Stimulated activated CD8-positive, alpha-beta memory T cell treated with anti-CD3 and anti-CD28 coated beads, Interleukin-7, amount 100 ng/mL, for 24 hours (primary cell): Measurements from ENCODE around the gene EN2.

Source experiments
- DNase-seq: peaks from one replicate; pipeline ENCODE4 v3.0.0-alpha.2; 2020; ENCODE audit warnings: low read depth

Gene EN2

DNA sequence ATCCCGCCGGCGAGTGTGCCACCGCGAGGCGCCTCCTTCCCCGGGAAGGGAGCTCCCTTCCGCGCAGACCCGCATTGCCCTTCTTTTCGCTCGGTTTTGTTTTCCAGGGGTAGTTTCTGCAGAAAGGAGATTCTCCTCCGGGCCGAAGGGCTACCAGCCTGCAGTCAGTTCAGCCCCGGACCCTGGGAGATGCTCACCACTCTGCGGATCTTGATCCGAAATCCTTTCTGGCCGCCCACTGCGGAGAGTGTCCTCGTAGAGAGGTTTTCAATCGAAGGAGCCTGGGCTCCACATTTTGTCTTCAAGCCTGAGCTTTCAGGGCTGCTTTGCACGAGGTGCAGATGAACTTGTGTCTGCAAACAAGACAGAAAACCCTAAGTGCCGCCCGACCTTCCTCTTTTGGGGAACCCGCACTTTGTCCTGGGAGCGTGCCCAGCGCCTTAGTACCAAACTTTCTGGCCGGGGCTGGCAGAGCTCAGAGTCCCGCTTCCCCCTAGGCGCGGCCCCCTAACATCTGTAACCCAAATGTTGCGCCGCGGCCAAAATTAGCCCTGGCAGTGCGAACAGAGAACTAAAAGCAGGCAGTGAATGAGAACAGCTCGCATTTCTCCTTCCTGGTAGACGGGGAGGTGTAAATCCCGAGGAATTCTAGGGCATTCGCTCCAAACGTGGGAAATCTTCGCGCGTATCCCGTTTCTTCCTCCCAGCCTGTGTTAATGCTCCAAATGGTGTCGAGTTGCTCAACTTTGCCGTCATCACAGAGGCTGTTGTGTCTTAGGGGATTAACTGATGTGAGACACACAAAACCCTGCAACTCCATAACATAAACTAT, 6.7 kb upstream of the EN2 start:
- no peak for DNase-seq

DNA sequence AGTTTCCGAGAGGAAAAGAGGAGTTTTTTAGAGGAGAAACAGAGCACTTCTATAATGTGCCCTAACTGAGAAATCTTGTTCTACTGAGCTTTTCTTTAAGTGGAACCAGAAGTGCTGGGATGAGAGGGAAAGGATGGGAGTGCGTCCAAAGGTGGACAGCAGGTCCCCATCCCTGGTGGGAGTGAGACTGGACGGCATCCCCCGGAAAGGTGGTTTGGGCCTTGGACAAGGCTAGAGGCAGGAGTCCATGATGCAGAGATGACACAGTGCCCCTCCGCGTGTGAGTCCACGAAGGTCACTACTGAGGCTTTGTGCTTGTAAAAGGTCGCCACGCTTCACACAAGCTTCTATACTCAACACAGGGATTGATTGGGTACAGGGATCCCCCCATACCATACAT, 6.1 kb upstream of the EN2 start:
- DNase-seq, result no peak

DNA sequence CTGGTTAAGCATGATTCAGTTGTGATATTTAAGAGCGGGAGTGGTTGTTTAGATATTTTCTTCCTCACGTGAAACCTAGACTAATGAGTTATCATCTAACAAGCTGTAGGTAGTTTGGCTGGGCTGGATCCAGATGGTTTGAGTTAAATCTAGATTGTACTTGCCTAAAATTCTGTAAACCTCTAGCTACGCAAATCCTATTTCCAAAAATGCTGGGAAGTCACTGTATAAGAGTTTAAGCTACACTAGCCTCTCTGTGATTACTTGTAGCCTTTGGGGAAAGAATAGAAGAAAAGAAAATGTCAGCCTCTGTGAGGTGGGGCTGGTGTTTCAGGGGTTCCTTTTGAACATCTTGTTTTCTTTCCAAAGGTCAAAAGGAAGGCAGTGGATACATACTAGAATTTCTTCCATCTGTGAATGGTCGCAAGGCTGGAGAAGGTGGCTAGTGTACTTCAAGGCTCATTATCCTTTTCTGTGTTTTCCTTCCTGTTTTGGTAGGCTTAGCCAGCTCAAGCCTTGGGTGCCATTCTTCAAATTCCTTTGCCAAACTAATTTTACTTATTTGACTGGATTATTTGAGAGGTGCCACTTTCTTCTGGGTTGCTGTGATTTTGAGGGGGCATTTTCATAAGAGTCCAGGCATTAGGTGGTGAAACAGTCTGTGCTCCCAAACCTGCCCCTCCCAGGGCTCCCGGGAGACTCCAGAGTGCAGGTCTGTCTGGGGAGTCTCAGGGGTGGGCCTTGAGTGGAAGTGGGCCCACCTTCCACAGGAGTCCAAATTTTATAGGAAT, 5.2 kb upstream of the EN2 start:
- DNase-seq, result no peak

DNA sequence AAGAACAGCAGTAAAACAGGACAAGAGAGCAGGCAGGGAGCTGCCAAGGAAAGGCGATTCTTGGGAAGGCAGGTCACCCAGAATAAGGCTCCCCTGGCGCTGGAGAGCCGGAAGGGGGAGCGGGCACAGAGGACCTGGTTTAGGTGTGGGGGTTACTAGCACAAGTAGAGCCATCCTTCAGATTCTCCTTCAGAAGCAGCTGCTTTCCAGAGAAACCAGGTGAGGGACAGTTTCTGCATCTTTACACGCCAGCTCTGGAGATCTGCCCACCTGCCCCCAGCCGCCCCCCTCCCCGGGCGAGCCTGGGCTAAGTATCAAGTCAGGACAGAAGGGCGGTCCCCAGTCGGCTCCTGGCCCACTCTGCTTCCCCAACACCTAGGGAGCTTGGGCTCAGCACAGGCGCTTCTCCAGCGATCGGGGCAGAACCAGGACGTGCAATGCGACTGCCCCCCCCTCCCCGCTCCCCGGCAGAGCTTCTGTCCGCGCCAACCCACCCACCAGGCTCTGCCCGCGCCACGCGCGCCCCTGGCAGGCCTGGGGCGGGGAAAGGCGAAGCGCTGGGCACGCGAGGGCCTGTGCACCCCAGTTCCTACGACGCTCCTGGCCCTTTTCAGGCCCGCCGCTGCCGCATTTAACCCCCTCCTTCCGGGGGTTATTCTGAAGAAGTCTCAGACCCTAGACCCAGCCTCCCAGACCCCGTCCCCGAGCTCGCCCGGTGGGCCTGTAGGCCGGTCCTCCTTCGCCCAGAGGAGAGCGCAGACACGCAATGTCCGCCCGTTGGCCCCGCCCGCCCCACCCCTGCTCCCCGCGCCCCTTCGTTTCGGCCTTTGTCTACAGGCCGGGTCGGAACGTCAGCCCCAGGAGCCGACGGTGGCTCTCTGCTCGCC, 4.4 kb upstream of the EN2 start:
- DNase-seq, result no peak

DNA sequence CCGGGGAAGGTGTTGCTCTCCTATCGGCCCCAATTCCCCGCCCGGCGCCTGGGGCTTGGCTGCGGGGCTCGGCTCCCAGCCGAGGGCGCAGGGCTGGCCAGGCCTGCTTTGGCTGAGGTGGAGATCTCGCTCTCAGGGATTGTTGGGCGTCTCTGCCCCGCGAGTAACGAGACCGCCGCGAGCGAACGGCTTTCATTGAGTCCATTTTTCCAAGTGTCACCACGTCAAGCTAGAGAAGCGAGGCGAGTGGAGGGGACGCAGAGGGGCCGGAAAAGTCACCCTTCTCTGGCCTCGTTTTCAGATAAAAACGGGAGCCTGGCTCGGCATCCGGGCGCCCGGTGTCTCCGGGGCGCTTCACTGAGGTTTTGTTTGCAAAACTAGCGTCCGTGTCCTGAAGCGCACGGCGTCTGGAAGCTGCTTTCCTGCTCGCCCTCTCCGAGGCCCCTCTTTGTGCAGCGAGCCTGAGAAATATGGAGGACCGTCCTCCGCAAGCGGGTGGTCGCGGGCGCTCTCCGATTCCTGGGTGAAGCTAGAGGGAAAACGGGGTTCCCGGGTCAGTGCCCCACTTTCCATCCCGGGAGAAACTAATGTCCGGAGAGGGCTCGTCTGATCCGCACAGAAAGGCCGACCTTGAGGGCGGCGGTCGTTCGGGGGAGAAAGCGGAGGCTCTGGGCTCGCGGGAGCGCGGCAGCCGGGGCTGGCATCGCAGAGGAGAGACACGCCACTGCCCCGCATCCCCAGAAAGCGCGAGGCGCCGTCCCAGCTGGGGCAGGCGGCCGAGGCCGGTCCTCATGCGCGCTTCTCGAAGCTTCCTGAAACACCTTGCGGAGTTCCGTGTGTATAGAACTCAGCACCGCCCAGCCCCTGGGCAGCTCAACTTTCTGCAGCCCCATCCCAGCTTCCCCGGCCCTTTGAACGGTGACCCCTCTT, 3.5 kb upstream of the EN2 start:
- no peak for DNase-seq

DNA sequence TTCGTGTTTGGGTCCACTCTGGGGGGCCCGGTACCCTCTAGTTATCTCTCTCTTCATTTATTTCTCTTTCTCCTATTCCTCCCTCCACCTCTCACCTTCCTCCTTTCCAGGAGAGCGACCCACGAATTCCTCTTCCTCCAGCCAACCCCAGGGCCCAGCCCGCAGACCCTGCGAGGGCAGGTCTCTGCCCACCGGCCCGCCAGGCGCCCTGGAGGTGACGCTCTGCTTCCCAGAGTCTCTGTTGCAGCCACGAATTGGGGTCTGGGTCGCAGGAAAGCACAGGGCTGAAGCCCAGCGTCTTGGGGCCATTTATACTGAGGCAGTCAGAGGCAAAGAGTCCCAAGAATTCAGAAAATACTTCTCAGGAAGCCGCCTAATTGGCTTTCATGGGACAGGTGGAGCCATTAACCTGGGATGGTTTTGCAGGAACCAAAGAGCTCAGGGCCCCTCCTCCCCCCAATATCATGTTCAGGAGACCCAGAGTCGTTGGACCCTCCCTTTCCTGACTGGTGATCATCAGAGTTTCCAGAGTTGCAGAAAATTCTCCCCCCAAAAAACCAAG, 2.7 kb upstream of the EN2 start:
- no peak for DNase-seq

DNA sequence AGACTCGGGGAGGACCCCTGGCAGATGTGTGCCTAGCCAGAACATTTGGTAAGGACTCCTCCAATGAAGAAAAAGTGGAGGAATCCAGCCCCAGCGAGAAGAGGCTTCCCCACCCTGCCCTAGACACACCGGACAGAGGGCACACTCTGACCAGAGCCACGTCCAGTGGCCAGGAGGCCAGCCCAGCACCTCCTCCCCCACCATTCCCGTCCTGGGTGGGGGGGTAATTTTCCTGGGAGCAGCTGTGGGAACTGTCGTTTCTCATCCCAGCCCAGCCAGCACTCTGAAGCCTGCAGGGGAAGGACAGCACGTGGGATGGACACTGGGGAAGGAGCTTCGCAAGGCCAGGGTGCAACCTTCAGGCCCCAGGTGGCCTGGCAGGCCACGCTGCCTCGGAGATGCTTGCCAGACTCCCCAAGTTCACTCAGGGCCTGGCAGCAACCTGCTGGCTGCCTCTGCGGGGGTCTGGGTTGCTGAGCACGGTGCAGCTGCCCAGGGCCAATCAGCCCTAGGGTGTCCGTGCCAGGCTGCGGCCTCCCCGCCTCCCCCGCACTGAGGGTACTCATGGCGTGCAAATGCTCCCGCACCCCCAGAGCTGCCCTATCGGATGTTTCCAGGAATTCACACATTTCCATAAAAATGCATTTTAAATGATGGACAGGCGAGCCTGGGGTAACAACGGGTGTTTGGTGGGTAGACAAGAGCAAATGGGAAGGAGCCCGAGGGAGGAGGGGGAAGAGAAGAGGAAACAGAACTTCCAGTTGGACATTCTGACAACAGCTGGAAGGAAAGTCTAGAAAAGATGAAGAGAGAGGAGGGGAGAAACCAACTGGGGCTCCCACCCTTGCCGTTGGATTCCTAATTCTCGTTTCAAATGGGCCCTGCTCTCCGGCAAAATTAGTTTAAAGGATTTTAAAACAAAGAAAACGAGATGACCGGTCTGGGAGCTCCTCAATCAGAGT, 1.9 kb upstream of the EN2 start:
- no peak for DNase-seq

DNA sequence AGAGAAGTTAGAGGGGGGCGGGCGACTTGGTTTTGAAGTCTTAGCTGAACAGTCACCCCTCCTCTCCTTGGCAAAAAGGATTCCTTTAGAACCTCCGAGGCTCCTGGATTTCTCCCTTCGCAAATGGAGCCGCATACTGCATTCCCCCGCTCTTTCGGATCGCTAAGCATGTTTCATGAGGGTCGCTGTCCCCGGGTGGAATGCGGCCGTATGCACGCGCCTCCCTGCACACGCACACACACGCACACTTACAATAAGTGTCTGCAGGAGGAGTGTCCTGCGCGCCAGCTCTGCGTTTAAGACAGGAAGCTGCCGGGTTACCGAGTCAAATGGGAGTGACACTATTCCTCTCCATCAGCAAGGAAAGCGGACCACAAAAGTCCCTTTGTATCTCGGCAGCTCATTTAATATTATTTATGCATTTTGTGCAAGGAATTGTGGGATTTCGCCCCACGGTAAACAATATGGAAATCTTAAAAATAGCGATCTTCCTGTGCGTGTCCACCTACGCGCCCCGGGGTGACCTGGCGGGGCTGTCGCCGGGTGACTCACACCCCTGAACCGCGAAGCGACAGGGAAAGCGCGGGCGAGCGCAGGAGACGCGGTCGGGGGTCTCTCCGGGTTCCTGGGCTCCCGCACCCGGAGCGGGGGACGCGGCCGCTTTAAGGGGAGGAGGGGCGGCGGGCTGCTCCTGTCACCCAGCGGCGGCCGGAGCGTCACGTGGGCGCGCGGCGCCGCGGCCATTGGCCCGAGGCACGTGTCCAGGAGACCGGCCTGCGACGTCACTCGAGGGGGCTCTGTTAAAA, 988 bp upstream of the EN2 start:
- DNase-seq, result no peak

DNA sequence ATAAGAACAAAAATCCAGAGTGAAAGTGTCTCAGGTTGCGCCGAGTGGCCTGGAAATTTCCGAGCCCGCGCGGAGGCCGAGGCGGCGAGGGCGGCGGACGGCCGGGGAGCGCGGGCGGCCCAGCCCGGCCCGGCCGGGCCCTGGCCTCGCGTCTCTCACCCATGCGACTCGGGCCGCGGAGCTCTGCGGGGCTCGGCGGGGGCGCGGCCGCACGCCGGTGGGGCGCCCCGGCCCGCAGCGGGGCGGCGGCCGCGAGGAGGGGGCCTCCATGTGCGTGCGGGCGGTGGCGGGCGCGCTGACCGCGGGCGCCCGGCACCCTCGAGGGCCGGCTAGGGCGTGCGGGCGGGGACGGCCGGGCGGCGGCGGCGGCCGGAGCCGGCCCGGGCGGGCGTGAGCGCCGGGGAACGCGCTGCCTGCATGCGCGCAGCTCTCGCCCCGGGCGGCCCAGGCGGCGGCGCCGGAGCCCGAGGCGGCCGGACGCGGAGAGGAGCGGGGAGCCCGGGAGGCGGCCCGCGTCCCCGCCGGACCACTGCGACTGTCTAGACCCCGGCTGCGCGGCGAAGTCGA, 302 bp upstream of the EN2 start:
- no peak for DNase-seq

DNA sequence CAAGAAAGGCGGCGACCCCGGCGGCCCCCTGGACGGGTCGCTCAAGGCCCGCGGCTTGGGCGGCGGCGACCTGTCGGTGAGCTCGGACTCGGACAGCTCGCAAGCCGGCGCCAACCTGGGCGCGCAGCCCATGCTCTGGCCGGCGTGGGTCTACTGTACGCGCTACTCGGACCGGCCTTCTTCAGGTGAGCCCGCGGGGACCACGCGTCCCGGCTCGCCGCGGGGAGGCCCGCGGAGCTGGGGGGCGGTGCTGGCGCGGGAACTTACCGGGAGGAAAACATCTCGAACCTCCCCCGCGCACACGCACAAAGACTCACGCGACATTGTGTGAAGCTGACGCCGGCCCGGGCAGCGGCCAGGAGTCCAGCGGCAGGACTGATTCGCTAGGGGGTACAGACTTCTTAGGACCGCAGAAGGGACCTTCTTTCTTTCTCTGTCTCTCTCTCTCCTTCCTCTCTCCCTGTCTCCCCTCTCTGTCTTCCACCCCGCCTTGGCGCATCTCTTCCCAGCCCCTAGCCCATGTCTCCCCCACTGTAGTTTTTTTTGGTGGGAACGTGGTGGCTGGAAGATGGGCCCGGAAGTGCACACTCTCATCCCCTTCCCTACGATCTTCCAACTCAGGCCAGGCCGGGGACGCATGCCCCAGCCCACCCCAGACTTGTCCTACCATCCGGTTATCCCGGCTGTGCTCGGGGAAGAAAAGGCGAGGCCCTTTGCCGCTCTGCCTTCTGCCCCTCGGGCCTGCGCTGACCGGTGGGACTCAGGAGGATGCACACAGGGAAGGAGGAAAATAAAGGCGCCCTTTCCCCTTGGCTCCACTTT, 1.2 kb downstream of the EN2 start:
- no peak for DNase-seq

DNA sequence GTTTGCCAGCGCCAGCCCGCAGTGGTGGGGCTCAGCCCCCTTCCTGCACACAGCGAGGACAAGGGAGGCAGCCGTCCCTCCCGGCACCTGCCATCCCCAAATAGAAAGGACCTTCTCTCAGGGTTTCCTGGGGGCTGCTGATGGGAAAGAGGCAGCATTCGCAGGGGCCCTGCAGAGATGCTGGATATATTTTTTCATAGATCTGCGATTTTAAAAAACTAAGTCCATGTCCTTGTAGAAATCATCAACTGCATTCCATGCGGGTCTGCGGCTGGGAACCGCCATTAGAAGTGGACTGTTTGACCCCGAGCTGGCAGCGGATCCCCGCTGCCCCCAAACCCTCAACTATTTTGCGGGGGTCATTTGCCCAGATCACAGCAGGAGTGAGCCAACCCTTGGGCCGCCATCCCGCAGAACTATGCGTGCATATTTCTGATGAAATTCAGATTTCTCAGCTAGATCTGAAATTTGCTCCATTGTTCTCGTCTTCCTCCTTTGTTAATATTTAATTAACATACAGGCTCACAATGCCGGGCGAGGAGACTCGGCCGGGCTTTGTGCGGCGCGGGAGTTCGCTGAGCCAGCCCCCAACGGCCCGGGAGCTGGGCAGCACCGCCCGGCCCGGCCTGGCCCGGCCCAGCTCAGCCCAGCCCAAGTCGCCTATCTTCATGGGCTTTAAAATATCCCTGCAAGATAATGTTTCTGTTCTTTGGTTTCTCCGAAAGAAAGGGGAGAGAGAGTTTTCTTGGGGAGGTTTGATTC, 2.0 kb downstream of the EN2 start:
- DNase-seq, result no peak

DNA sequence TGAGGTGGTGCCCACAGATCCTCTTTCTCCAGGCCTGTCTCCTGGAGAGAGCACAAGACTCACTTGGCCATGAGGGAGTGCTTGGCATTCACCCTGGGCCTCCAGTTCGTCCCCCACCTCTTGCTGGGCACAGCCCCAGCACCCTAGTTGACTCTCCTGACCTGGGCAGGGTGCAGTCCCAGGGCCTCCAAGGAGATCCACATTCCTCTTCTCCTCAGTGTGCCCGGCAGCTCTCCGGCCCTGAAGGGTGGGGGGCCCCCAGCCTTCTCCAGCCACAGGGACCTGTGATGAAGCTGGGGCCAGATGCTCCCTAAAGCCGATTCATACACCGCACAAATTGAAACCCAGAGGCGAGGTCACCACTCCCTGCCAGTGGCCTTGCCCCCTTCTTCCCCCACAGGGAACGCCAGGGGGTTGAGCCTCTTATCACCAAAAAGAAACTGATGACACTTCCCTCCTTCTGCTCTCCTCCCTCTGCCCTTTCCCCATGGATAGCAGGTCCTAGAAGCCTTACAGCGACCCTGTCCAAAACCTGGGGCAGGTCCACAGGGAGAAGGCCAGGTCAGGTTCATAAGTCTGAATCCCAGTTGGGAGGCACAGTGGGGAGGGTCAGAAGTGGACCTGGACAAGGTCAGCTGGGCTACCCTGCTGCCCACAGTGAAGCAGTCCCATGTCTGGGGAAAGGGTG, 3.1 kb downstream of the EN2 start:
- no peak for DNase-seq

DNA sequence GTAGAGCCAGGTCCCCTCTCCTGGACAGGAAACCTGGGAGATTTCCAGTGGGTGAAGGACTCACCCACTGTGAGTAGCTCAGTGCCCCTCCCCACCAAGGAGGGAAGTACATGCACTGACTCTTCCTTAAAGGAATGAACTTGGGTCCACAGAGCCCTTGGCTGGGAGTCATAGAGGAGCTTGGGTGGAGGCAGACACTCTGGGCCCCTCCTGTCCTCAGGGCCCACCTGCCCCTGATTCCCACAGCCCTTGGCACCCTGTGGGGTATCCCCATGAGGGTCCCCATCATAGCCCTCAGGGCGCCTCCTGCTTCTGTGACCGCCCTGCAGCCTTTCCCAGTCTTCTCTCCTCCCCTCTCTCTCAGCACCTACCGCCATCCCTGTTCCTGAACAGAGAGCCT, 3.7 kb downstream of the EN2 start:
- DNase-seq, result no peak

DNA sequence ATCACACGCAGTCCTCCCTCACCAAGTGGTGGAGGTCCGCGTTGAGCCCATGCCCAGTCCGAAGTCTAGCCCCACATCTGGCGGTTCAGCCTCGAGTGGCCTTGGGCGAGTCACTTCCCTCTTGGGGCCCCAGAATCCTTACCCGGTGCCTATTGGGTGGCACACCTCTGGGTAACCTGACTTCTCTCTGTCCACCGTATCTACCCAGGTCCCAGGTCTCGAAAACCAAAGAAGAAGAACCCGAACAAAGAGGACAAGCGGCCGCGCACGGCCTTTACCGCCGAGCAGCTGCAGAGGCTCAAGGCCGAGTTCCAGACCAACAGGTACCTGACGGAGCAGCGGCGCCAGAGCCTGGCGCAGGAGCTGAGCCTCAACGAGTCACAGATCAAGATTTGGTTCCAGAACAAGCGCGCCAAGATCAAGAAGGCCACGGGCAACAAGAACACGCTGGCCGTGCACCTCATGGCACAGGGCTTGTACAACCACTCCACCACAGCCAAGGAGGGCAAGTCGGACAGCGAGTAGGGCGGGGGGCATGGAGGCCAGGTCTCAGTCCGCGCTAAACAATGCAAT, 4.3 kb downstream of the EN2 start:
- DNase-seq, result no peak

DNA sequence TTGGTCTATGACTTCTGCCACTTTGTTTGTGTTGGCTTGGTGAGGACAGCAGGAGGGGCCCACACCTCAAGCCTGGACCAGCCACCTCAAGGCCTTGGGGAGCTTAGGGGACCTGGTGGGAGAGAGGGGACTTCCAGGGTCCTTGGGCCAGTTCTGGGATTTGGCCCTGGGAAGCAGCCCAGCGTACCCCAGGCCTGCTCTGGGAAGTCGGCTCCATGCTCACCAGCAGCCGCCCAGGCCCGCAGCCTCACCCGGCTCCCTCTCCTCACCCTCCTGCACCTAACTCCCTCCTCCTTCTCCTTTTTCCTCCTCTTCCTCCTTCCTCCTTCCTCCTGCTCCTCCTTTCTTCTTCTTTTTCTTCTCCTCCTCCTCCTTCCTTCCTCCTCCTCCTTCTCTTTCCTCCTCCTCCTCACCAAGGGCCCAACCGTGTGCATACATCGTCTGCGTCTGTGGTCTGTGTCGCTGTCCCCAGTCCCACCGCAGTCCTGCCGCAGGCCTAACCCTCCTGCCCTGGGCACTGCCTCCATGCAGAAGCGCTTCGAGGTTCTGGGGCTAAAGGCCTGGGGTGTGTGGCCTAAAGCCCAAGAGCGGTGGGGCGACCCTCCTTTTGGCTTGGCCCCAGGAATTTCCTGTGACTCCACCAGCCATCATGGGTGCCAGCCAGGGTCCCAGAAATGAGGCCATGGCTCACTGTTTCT, 5.3 kb downstream of the EN2 start:
- no peak for DNase-seq
